Stimulated activated effector memory CD8-positive, alpha-beta T cell treated with anti-CD3 and anti-CD28 coated beads, Interleukin-12 subunit alpha, Interleukin-12 subunit beta, amount 100 ng/mL, for 72 hours (primary cell): ENCODE data around the gene GMDS.

ENCODE experiments used
- ATAC-seq: fragments of 150-1000 bp; cut with Tn5 transposase; 2 replicates; pipeline ENCODE4 v1.10.0; 2021
- DNase-seq, 2 donors: peaks; one replicate each; pipeline ENCODE4 v3.0.0; 2021 to 2022; ENCODE audit warnings: low spot score in 2 of 2
- H3K27ac Mint-ChIP-seq: one replicate; pipeline ENCODE4 v1.8.0; 2022; ENCODE audit warnings: mild to moderate bottlenecking, mixed read lengths
- H3K36me3 Mint-ChIP-seq: one replicate; pipeline ENCODE4 v1.8.0; 2022; ENCODE audit warnings: mild to moderate bottlenecking, mixed read lengths
- H3K4me1 Mint-ChIP-seq: one replicate; pipeline ENCODE4 v1.8.0; 2022; ENCODE audit warnings: mixed read lengths
- H3K4me3 Mint-ChIP-seq: one replicate; pipeline ENCODE4 v1.8.0; 2022; ENCODE audit warnings: mild to moderate bottlenecking, mixed read lengths
- H3K9me3 Mint-ChIP-seq: one replicate; pipeline ENCODE4 v1.8.0; 2022; ENCODE audit warnings: mixed read lengths

GMDS gene

DNA sequence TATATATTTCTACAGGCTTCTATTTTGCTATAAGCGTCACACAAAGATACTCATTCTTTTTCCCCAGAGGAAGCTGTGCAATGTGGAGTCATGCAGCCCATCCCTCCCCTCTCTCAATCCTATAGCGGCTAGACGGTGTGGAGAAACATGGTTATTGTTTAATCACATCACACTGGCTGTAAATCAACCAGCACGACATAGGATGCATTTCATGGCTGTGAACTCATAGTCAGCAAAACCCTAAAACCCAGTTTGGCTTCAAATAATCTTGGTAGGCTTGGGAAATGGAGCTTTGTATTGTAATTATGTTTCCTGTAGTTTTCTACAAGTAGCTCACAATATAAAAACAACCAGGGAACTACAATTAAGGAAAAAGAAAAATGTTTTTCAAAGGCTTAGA is 618.9 kb downstream of the GMDS start:
- ATAC-seq (no peak), DNase-seq (no peak)
- Mint-ChIP-seq H3K4me3 (no peak overlapping the region), H3K9me3 (no peaks in the 10 kb centered on the region), H3K4me1 (peaks cover 10% of the 10 kb centered on the region), H3K36me3 (peaks cover 4% of the 10 kb centered on the region), H3K27ac (no peak overlapping the region)

GRCh38 chr6:1625794-1626435 is 619.5 kb downstream of the GMDS start:
- H3K4me1 Mint-ChIP-seq: peaks cover 10% of the 10 kb centered on the region
- ATAC-seq: no peak
- H3K4me3 Mint-ChIP-seq: peak overlapping the region; percentile 66
- no peak for DNase-seq
- H3K27ac Mint-ChIP-seq: no peak overlapping the region
- peaks cover 4% of the 10 kb centered on the region for H3K36me3 Mint-ChIP-seq
- H3K9me3 Mint-ChIP-seq: no peaks in the 10 kb centered on the region

DNA sequence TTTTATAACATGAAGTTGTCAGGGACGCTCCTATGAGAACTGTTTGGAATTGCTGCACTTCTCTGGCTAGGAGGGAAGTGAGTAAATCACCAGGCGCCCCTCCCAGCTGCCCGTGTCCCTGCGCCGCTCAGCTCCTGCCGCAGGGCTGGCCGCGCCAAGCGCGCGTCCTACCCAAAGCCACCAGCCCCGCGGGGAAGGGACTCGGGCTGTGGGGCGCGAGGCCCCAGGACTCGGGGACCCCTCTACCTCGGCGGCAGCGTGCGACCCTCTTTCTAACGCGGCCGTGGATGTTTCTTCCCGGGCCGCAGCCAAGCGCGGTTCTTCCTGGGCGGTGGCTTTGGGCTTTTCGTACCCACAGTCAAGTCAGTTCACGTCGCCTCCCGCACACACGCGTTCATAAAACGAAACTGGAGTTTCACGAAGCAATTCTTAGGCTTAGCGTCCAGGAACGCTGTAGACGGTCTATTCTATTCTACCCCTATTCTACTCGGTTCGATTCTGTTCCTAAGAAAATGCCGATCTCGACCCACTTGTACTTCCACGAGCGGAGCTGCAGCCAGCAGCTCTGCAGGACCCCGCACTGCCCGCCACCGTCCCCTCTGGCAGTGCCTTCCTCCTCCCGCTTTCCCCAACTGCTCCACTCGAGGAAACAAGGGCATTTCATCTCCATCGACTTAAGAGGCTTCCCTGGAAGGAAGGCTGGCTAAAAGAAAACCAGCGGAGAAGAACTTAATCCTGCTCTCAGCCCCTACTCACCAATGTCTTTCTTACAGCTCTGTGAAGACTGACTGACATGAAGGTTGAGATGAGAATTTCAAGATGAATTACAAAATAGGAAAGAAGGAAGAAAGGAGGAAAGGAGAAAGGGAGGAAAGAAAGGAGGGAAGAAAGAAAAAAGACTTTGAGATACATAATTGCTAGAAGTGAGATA is 620.3 kb downstream of the GMDS start:
- Mint-ChIP-seq H3K36me3 (peaks cover 4% of the 10 kb centered on the region), H3K4me1 (peaks cover 10% of the 10 kb centered on the region), H3K4me3 (peak overlapping the region; percentile 66), H3K27ac (no peak overlapping the region), H3K9me3 (no peaks in the 10 kb centered on the region)
- DNase-seq (no peak), ATAC-seq (no peak)

- H3K4me1 Mint-ChIP-seq: peaks cover 10% of the 10 kb centered on the region
- no peak overlapping the region for H3K27ac Mint-ChIP-seq
- no peaks in the 10 kb centered on the region for H3K9me3 Mint-ChIP-seq
- ATAC-seq (peak; percentile 76), DNase-seq (no peak)
- peak overlapping the region; percentile 66 for H3K4me3 Mint-ChIP-seq
- peaks cover 4% of the 10 kb centered on the region for H3K36me3 Mint-ChIP-seq
Observed at GRCh38 chr6:1624058-1624850, 621.2 kb downstream of the GMDS start.

DNA sequence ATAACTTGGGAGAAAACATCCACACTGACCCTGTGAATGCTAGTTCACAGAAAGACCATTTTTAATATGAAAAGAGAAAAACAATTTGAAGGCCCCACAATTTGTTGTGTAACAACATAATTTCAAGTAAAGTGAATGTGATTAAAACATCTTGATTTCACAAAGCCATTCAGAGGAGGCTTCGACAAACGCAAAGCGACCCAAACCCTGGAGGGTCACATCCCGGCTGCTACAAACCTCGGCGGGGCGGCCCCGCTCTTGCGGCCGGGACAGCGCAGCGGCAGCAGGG is 621.7 kb downstream of the GMDS start:
- H3K4me3 Mint-ChIP-seq: peak overlapping the region; percentile 25
- no peaks in the 10 kb centered on the region for H3K9me3 Mint-ChIP-seq
- peaks cover 10% of the 10 kb centered on the region for H3K4me1 Mint-ChIP-seq
- H3K36me3 Mint-ChIP-seq: peaks cover 4% of the 10 kb centered on the region
- ATAC-seq: no peak
- DNase-seq: no peak
- no peak overlapping the region for H3K27ac Mint-ChIP-seq

DNA sequence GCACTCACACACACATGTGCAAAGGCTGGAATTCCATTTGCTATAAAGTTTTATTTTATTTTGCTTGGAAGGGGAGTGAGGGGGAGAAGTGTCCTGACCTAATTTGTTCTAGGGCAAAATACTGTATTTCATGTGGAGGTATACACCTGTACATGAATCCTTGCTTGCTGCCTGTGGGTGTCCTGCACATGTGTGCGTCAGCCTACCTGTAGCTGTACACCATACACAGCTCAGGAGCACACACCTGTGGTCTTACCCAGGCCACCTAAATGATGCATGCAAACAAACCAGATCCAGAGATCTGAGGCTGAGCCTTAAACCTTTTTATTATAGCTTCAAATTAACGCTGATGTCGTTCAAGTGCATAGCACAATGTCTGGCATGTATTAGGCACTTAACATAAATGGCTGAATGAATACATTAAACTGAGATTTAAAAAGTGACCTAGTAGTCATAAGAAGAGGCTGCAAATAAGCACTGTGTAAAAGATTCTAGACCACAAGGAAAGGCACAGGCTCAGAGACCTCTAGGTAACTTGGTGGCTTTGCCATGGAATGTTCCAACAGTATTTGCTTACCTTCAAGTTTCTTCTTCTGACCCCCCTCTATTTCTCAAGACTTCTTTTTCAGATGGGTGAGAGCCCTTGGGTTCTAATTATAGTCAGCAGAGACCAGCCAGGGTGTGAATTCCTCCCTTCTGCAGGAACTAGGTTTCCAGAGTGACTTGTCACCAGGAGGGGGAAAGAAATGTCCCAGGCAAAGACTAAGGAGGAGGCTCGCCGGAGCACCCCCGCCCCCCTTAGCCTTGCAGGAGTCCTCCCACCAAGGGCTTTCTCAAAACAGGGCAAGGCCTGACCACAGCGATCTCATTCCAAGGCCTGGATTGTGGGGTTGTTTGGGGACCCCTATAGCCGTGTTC is 622.3 kb downstream of the GMDS start:
- Mint-ChIP-seq H3K4me3 (peak overlapping the region; percentile 25), H3K4me1 (peaks cover 10% of the 10 kb centered on the region), H3K9me3 (no peaks in the 10 kb centered on the region), H3K36me3 (peaks cover 4% of the 10 kb centered on the region), H3K27ac (no peak overlapping the region)
- DNase-seq: no peak
- no peak for ATAC-seq

DNA sequence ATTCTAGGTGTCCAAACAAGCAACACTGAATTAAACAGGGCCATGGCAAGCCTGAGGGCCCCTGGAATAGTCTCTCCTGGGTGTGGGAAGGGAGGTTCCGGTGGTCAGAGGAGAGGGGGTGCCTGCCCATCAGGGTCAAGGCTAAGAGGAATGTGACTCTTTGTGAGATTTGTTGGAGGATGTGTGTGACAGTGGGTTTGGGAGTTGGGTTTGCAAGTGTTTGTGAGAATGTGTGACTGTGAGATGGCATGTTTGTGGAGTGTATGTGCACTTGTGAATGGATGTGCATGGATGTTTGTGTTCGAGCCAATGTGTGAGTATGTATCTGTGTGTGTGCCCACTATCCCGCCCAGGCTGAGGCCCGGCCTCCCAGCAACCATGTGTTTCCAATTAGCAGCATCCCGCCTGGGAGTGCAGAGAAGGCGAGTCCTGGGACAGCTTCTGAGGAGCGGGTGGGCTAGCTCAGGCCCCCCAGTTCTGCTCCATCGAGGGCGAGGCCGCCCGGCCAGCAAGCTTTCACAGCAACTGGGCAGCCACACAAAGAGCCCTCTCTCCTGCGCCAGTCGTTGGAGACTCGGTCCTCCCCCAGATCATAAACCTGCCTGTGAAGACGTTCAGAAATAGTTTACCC is 623.1 kb downstream of the GMDS start:
- Mint-ChIP-seq H3K27ac (no peak overlapping the region), H3K4me3 (no peak overlapping the region), H3K36me3 (peaks cover 4% of the 10 kb centered on the region), H3K4me1 (peaks cover 10% of the 10 kb centered on the region), H3K9me3 (no peaks in the 10 kb centered on the region)
- no peak for DNase-seq
- no peak for ATAC-seq

GRCh38 chr6:1621070-1621701 is 624.2 kb downstream of the GMDS start:
- Mint-ChIP-seq H3K9me3 (no peaks in the 10 kb centered on the region), H3K4me3 (no peak overlapping the region), H3K36me3 (peaks cover 4% of the 10 kb centered on the region), H3K27ac (no peak overlapping the region), H3K4me1 (peaks cover 10% of the 10 kb centered on the region)
- no peak for ATAC-seq
- no peak for DNase-seq

GRCh38 chr6:1620504-1621069 is 624.8 kb downstream of the GMDS start:
- Mint-ChIP-seq H3K9me3 (no peaks in the 10 kb centered on the region), H3K36me3 (peaks cover 4% of the 10 kb centered on the region), H3K4me3 (no peak overlapping the region), H3K4me1 (peaks cover 8% of the 10 kb centered on the region), H3K27ac (no peak overlapping the region)
- DNase-seq (no peak), ATAC-seq (no peak)

- Mint-ChIP-seq H3K9me3 (no peaks in the 10 kb centered on the region), H3K27ac (no peak overlapping the region), H3K4me3 (no peak overlapping the region), H3K4me1 (peaks cover under 1% of the 10 kb centered on the region), H3K36me3 (peaks cover 4% of the 10 kb centered on the region)
- ATAC-seq (no peak), DNase-seq (no peak)
Observed at GRCh38 chr6:1619673-1620503, 625.5 kb downstream of the GMDS start.

- Mint-ChIP-seq H3K27ac (no peak overlapping the region), H3K36me3 (peaks cover 4% of the 10 kb centered on the region), H3K4me1 (no peaks in the 10 kb centered on the region), H3K4me3 (no peak overlapping the region), H3K9me3 (no peaks in the 10 kb centered on the region)
- ATAC-seq (no peak), DNase-seq (no peak)
Observed at GRCh38 chr6:1619098-1619672, 626.2 kb downstream of the GMDS start.

GRCh38 chr6:1618311-1619097 is 626.9 kb downstream of the GMDS start:
- no peaks in the 10 kb centered on the region for H3K9me3 Mint-ChIP-seq
- H3K36me3 Mint-ChIP-seq: peaks cover 2% of the 10 kb centered on the region
- ATAC-seq: no peak
- no peak overlapping the region for H3K27ac Mint-ChIP-seq
- DNase-seq: no peak
- H3K4me1 Mint-ChIP-seq: no peaks in the 10 kb centered on the region
- no peak overlapping the region for H3K4me3 Mint-ChIP-seq
